Renal cortex interstitium (tissue), 11 donors: ENCODE data around the gene KXD1. TPM values are rescaled to one million over a fixed set of nuclear protein-coding genes. Genes with fewer than 3 reads are reported as not detected.
A peak's percentile ranks its signal among the peaks of the same experiment; 100 is the strongest.
"Not testable (repeated sequence)": the region's sequence is repeated elsewhere in the genome, so short reads cannot be mapped to it uniquely, and the experiment has no call there.

Source experiments
- DNase-seq, 11 donors: peaks; one replicate each; pipeline ENCODE4 v3.0.0-alpha.2; 2013; ENCODE audit warnings: low read depth in 9 of 11, low spot score in 4 of 11; ENCODE audit errors: extremely low read depth in 1 of 11
- polyA plus RNA-seq, 3 donors: library from polyadenylated mRNA; unstranded; fragments of 120-200 nt; gene quantifications; one replicate each; pipeline ENCODE4 v1.2.1, GENCODE V29; 2013; ENCODE audit not compliant: insufficient read length in 3 of 3

KXD1 gene
- polyA plus RNA-seq, 3 donors: 48.0 to 67.6 (median 64.9) TPM

- DNase-seq: not testable (repeated sequence)
Observed at GRCh38 chr19:18522862-18523440, 34.7 kb upstream of the KXD1 start.

- DNase-seq: no peak
Observed at GRCh38 chr19:18523841-18524240, 33.8 kb upstream of the KXD1 start.

- DNase-seq: no peak
Observed at GRCh38 chr19:18526316-18526715, 31.4 kb upstream of the KXD1 start.

- DNase-seq: no peak
Observed at GRCh38 chr19:18529782-18530181, 27.9 kb upstream of the KXD1 start.

- no peak for DNase-seq
Observed at GRCh38 chr19:18531485-18531884, 26.2 kb upstream of the KXD1 start.

- no peak for DNase-seq
Observed at GRCh38 chr19:18532168-18532890, 25.3 kb upstream of the KXD1 start.

- DNase-seq: no peak
Observed at GRCh38 chr19:18533058-18533457, 24.6 kb upstream of the KXD1 start.

GRCh38 chr19:18536475-18536874 lies 21.2 kb upstream of the KXD1 start:
- DNase-seq: no peak

- no peak for DNase-seq
Observed at GRCh38 chr19:18537431-18537830, 20.2 kb upstream of the KXD1 start.

GRCh38 chr19:18538115-18538514 lies 19.6 kb upstream of the KXD1 start:
- no peak for DNase-seq

GRCh38 chr19:18539372-18539771 lies 18.3 kb upstream of the KXD1 start:
- no peak for DNase-seq

- DNase-seq: not testable (repeated sequence)
Observed at GRCh38 chr19:18540200-18540599, 17.5 kb upstream of the KXD1 start.

- no peak for DNase-seq
Observed at GRCh38 chr19:18541258-18541991, 16.2 kb upstream of the KXD1 start.

- peak in 1 of 11 donors; percentile 4 for DNase-seq
Observed at GRCh38 chr19:18541992-18542940, 15.4 kb upstream of the KXD1 start.

GRCh38 chr19:18542941-18543813 lies 14.5 kb upstream of the KXD1 start, which contains the start of gene FKBP8:
TSS of gene FKBP8 (minus strand) at chr19:18543573. CDS start at chr19:18541970, 1,603 bp downstream.
- peak in 10 of 11 donors; percentile 70 to 91 (median 84) for DNase-seq

GRCh38 chr19:18543814-18544475 lies 13.7 kb upstream of the KXD1 start:
- peak in 1 of 11 donors; percentile 9 for DNase-seq

- no peak for DNase-seq
Observed at GRCh38 chr19:18551631-18552030, 6.0 kb upstream of the KXD1 start.

- DNase-seq: peak in 1 of 11 donors; percentile 3
Observed at GRCh38 chr19:18558202-18558555, 509 bp downstream of the KXD1 start.
